Naive thymus-derived CD4-positive, alpha-beta T cell (primary cell): ENCODE data around the gene ATOH7. TPM values are rescaled to one million over a fixed set of nuclear protein-coding genes. Genes with fewer than 3 reads are reported as not detected.

Experiments used
- ATAC-seq: fragments of 150-1000 bp; cut with Tn5 transposase; 2 replicates; pipeline ENCODE4 v1.10.0; 2021; ENCODE audit warnings: mild to moderate bottlenecking, moderate library complexity
- CTCF ChIA-PET: fragments of 350-600 bp; sonication (Branson Sonifier 250); formaldehyde crosslinking; loops from one replicate; lab custom pipeline; 2021; ENCODE audit warnings: antibody characterized with exemption; lab: Charles Lee
- POLR2A ChIA-PET: fragments of 350-600 bp; sonication (Branson Sonifier 250); formaldehyde crosslinking; loops from one replicate; lab custom pipeline; 2021; ENCODE audit warnings: antibody characterized with exemption, inconsistent platforms; lab: Charles Lee
- DNase-seq, 9 donors: peaks; one replicate each; pipeline versions ENCODE4 v3.0.0 to v3.0.0-alpha.2; 2020 to 2022; ENCODE audit warnings: mixed read lengths in 1 of 9
- H3K27ac ChIP-seq: one replicate; pipeline ENCODE4 v1.7.0; 2013; ENCODE audit warnings: mild to moderate bottlenecking, low read depth, low read length, moderate library complexity
- H3K27me3 ChIP-seq, 2 donors: one replicate each; pipeline ENCODE4 v1.7.0; 2013; ENCODE audit warnings: low read length in 2 of 2, mild to moderate bottlenecking in 2 of 2, moderate library complexity in 2 of 2; ENCODE audit not compliant: control insufficient read depth in 2 of 2, insufficient read depth in 2 of 2
- H3K36me3 ChIP-seq, 3 experiments: 1 replicate in 2 of 3; 2 replicates in 1 of 3; pipeline ENCODE4 v1.7.0; 2013; ENCODE audit warnings: low read length in 3 of 3, mild to moderate bottlenecking in 3 of 3, moderate library complexity in 1 of 3; ENCODE audit not compliant: insufficient read depth in 3 of 3, control insufficient read depth in 2 of 3
- H3K4me1 ChIP-seq, 2 donors: one replicate each; pipeline ENCODE4 v1.7.0; 2013; ENCODE audit warnings: low read length in 2 of 2, mild to moderate bottlenecking in 2 of 2, moderate library complexity in 1 of 2; ENCODE audit not compliant: control insufficient read depth in 2 of 2, insufficient read depth in 2 of 2
- H3K4me3 ChIP-seq: 2 replicates; pipeline ENCODE4 v1.7.0; 2013; ENCODE audit warnings: mild to moderate bottlenecking, low read length
- H3K9me3 ChIP-seq, 3 experiments: 1 replicate in 2 of 3; 2 replicates in 1 of 3; pipeline ENCODE4 v1.7.0; 2013; ENCODE audit warnings: low read length in 3 of 3; ENCODE audit not compliant: control insufficient read depth in 2 of 3
- H3K27ac Mint-ChIP-seq, 9 donors: one replicate each; pipeline ENCODE4 v1.8.0; 2020 to 2022; ENCODE audit warnings: mixed read lengths in 9 of 9, mild to moderate bottlenecking in 8 of 9, moderate library complexity in 5 of 9, inconsistent platforms in 2 of 9
- H3K27me3 Mint-ChIP-seq, 5 donors: one replicate each; pipeline ENCODE4 v1.8.0; 2021 to 2022; ENCODE audit warnings: mixed read lengths in 5 of 5, mild to moderate bottlenecking in 1 of 5
- H3K36me3 Mint-ChIP-seq, 5 donors: one replicate each; pipeline ENCODE4 v1.8.0; 2020 to 2022; ENCODE audit warnings: mixed read lengths in 5 of 5, mild to moderate bottlenecking in 3 of 5, inconsistent platforms in 1 of 5
- H3K4me1 Mint-ChIP-seq, 7 donors: one replicate each; pipeline ENCODE4 v1.8.0; 2020 to 2022; ENCODE audit warnings: mixed read lengths in 7 of 7, mild to moderate bottlenecking in 3 of 7, inconsistent platforms in 1 of 7
- H3K4me3 Mint-ChIP-seq, 10 donors: one replicate each; pipeline ENCODE4 v1.8.0; 2020 to 2022; ENCODE audit warnings: mild to moderate bottlenecking in 10 of 10, mixed read lengths in 10 of 10, moderate library complexity in 6 of 10, inconsistent platforms in 2 of 10
- H3K9me3 Mint-ChIP-seq, 11 donors: one replicate each; pipeline ENCODE4 v1.8.0; 2020 to 2022; ENCODE audit warnings: mixed read lengths in 11 of 11, mild to moderate bottlenecking in 4 of 11, inconsistent platforms in 1 of 11, moderate library complexity in 1 of 11
- intact Hi-C, 2 donors: fragments of 100-400 bp; cut with micrococcal nuclease; formaldehyde crosslinking; loops; one replicate each; pipeline ENCODE4 v1.15.1; 2023
- polyA plus RNA-seq, 2 donors: library from polyadenylated mRNA; unstranded; fragments of 300-500 nt; fragmentation: Illumina TruSeq; gene quantifications; one replicate each; pipeline ENCODE4 v1.2.3, GENCODE V29; 2021
- total RNA-seq, 6 experiments: library from RNA in 5 of 6; stranded (reverse) in 5 of 6; gene quantifications; 1 replicate in 5 of 6; 2 replicates in 1 of 6; pipeline ENCODE4 v1.2.3 and lab custom pipeline; 2021 to 2026

ATOH7 gene
- total and polyA plus RNA-seq, 7 experiments from 2014 or later = not detected

DNA sequence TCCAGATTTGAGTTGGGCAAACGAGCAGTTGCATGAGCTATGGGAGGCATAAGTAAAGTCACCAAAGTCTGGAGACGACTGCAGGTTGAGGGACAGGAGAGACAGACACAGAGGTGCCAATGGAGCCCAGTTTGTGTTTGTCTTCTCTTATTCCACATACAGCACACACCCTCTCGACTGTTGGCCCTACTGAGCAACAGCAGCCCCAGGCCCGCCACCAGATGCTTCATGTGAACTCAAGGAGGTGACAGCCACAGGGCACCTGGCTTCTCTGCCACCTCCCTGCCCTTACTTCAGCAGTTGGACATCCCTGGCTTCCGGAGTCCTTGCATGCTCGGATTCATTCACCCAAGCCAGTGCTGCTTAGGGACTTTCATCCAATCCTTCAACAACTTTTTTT, 6.5 kb upstream of the ATOH7 start:
- no peaks in the 10 kb centered on the region for H3K27me3 ChIP-seq
- H3K27ac ChIP-seq = no peak overlapping the region
- no peaks in the 10 kb centered on the region for H3K4me1 ChIP-seq
- H3K9me3 Mint-ChIP-seq = no peaks in the 10 kb centered on the region
- no peak for ATAC-seq
- no peaks in the 10 kb centered on the region for H3K36me3 ChIP-seq
- H3K27ac Mint-ChIP-seq = no peak overlapping the region
- ChIA-PET POLR2A (no interaction called here), CTCF (no interaction called here)
- intact Hi-C loops = no loop called here
- H3K9me3 ChIP-seq = no peaks in the 10 kb centered on the region
- peaks cover 5 to 25% (median 8%) of the 10 kb centered on the region in 5 donors for H3K27me3 Mint-ChIP-seq
- no peak overlapping the region for H3K4me3 Mint-ChIP-seq
- no peak for DNase-seq
- H3K4me1 Mint-ChIP-seq = no peaks in the 10 kb centered on the region
- H3K36me3 Mint-ChIP-seq = no peaks in the 10 kb centered on the region
- H3K4me3 ChIP-seq = no peak overlapping the region

DNA sequence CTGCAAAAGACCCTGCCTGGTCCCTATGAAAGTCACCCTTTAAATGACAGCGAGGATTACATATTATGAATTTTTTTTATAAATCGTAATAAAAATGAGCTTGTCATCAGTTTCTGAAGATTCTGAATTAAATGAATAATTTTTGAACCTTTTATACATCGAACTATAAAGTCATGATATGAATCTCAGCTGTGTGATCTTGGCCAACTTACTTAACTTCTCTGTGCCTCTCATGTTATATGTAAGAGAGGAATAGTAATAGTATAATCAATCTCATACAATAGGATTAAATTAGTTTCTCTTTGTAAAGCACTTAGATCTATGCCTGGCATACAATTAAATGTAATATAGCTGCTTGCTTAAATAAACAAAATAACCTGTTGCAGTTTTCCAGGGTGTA, 5.3 kb upstream of the ATOH7 start:
- no peak overlapping the region for H3K27ac ChIP-seq
- ATAC-seq = no peak
- H3K4me1 ChIP-seq = no peaks in the 10 kb centered on the region
- no peak overlapping the region for H3K4me3 Mint-ChIP-seq
- intact Hi-C loops = no loop called here
- H3K9me3 Mint-ChIP-seq = no peaks in the 10 kb centered on the region
- no peaks in the 10 kb centered on the region for H3K36me3 Mint-ChIP-seq
- DNase-seq = no peak
- peaks cover 0 to 2% (median 0%) of the 10 kb centered on the region in 7 donors for H3K4me1 Mint-ChIP-seq
- no peaks in the 10 kb centered on the region for H3K27me3 ChIP-seq
- no peak overlapping the region for H3K4me3 ChIP-seq
- H3K36me3 ChIP-seq = no peaks in the 10 kb centered on the region
- POLR2A ChIA-PET = no interaction called here
- no peaks in the 10 kb centered on the region for H3K9me3 ChIP-seq
- CTCF ChIA-PET = no interaction called here
- peaks cover 10 to 35% (median 16%) of the 10 kb centered on the region in 5 donors for H3K27me3 Mint-ChIP-seq
- H3K27ac Mint-ChIP-seq = no peak overlapping the region

DNA sequence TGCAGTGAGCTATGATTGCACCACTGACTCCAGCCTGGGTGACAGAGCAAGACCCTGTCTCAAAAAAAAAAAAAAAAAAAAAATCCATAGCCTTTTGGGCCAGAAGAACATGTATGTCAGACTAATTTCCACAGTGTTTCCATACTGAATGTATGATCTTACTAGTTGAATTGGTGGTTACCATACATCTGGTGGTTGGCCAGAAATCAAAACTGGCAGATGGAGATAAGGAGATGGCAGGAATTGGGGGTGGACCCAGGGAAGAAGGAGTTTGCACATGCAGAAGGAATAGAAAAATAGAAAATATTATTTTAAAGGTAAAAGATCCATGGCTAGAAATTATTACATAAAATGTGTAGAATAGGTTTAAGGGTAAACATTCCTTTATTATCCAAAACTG, 3.7 kb upstream of the ATOH7 start:
- Mint-ChIP-seq H3K4me3 (no peak overlapping the region), H3K9me3 (no peaks in the 10 kb centered on the region), H3K4me1 (peaks cover 0 to 13% (median 8%) of the 10 kb centered on the region in 7 donors), H3K27me3 (peaks cover 16 to 41% (median 26%) of the 10 kb centered on the region in 5 donors), H3K36me3 (no peaks in the 10 kb centered on the region), H3K27ac (no peak overlapping the region)
- H3K4me1 ChIP-seq = no peaks in the 10 kb centered on the region
- H3K9me3 ChIP-seq = no peaks in the 10 kb centered on the region
- intact Hi-C loops = no loop called here
- no peaks in the 10 kb centered on the region for H3K36me3 ChIP-seq
- H3K4me3 ChIP-seq = no peak overlapping the region
- POLR2A ChIA-PET = no interaction called here
- no peak for DNase-seq
- H3K27ac ChIP-seq = no peak overlapping the region
- H3K27me3 ChIP-seq = no peaks in the 10 kb centered on the region
- CTCF ChIA-PET = no interaction called here
- no peak for ATAC-seq

DNA sequence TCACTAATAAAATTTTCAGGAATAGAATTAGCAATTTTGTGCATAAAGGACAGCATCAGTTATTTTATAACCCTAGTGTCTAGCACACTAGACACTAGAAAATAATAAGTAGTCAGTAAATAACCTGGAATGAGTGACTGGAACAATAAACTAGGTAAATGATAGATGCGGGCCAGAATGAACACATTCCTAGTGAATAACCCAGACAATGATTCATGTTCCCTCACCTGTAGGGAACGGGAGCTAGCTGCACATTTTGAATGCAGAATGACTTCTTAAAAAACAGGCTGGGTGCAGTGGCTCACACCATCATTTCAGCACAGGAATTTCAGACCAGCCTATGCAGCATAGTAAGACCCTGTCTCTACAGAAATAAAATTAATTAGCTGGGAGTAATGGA, 3.2 kb upstream of the ATOH7 start:
- Histone ChIP-seq H3K27ac (no peak overlapping the region), H3K4me3 (no peak overlapping the region), H3K4me1 (no peaks in the 10 kb centered on the region), H3K36me3 (no peaks in the 10 kb centered on the region), H3K9me3 (no peaks in the 10 kb centered on the region), H3K27me3 (no peaks in the 10 kb centered on the region)
- ChIA-PET CTCF (no interaction called here), POLR2A (no interaction called here)
- Mint-ChIP-seq H3K4me1 (peaks cover 0 to 13% (median 8%) of the 10 kb centered on the region in 7 donors), H3K27me3 (peaks cover 16 to 45% (median 30%) of the 10 kb centered on the region in 5 donors), H3K27ac (no peak overlapping the region), H3K9me3 (no peaks in the 10 kb centered on the region), H3K4me3 (no peak overlapping the region), H3K36me3 (no peaks in the 10 kb centered on the region)
- DNase-seq (no peak), ATAC-seq (no peak)
- intact Hi-C loops = no loop called here

DNA sequence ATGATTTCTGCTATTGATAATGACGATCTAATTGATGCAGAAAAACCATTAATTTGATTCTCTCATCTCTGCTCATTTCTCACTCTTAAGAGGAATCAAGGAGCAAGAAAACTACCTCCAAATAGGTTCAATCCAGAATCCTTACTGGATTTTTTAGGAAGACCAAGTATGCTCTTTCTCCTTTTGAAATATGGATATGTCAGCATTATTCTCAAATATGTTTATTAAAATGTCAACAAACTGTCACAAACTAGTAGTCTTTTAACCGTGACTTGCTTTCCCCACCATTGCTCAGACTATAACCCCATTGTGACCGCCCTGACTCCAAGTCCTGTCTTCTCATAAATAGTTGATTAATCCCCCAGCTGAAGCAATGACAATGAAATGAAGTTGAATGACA, 1.1 kb upstream of the ATOH7 start:
- Histone ChIP-seq H3K27ac (no peak overlapping the region), H3K27me3 (no peaks in the 10 kb centered on the region), H3K4me1 (no peaks in the 10 kb centered on the region), H3K9me3 (no peaks in the 10 kb centered on the region), H3K36me3 (no peaks in the 10 kb centered on the region), H3K4me3 (no peak overlapping the region)
- ChIA-PET POLR2A (no interaction called here), CTCF (no interaction called here)
- Mint-ChIP-seq H3K9me3 (no peaks in the 10 kb centered on the region), H3K27me3 (peaks cover 27 to 58% (median 39%) of the 10 kb centered on the region in 5 donors), H3K36me3 (peaks cover 0 to 3% (median 0%) of the 10 kb centered on the region in 5 donors), H3K4me3 (peak overlapping the region in 1 of 10 donors; percentile 26), H3K27ac (no peak overlapping the region), H3K4me1 (peaks cover 0 to 13% (median 8%) of the 10 kb centered on the region in 7 donors)
- intact Hi-C loops = loop anchor here in 1 of 2 donors (5.0 kb wide), 2 partner anchors 99 to 114 kb away; partner anchors contain the start of genes HNRNPH3 and PBLD
- DNase-seq (no peak), ATAC-seq (no peak)

DNA sequence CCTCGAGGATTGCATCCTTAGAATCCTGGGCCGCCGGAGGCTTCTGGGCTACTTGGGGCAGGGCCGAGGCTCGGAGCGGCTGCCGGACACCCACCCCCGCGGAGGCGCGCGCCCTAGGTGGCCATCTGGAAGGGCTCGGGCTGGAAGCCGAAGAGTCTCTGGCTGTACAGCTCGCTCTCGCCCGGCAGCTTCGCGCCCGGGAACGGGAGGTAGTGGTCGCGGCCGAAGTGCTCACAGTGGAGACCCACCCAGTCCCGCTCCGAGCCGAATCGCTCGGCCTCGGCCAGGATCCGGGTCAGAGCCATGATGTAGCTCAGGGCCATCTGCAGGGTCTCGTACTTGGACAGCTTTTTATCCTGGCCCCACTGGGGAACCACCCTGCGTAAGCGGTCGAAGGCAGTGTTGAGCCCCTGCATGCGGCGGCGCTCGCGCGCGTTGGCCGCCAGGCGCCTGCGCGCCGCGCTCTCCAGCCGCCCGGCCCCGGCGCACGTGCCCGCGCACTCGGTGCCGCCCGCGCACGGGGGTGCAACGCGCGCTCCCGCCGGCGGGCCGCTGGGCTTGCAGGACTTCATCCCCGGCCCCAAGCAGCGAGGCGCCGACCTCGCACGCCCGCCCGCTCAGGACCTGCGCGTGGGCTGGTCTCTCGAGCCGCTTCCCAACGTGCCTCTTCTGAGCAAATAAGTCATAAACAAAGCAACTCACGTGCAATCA, 652 bp downstream of the ATOH7 start:
- no peak overlapping the region for H3K27ac Mint-ChIP-seq

More for the DNA sequence above, 652 bp downstream of the ATOH7 start:
- Histone ChIP-seq H3K36me3 (no peaks in the 10 kb centered on the region), H3K27ac (no peak overlapping the region), H3K9me3 (no peaks in the 10 kb centered on the region), H3K27me3 (no peaks in the 10 kb centered on the region), H3K4me1 (no peaks in the 10 kb centered on the region), H3K4me3 (peak overlapping the region; percentile 59)
- no peaks in the 10 kb centered on the region for H3K9me3 Mint-ChIP-seq
- peaks cover 0 to 13% (median 8%) of the 10 kb centered on the region in 7 donors for H3K4me1 Mint-ChIP-seq
- DNase-seq = peak in 7 of 9 donors; percentile 2 to 66 (median 10)
- peaks cover 0 to 3% (median 0%) of the 10 kb centered on the region in 5 donors for H3K36me3 Mint-ChIP-seq
- H3K4me3 Mint-ChIP-seq = peak overlapping the region; percentile 70 to 89 (median 83)
- peak; percentile 70 for ATAC-seq
- H3K27me3 Mint-ChIP-seq = peaks cover 27 to 63% (median 44%) of the 10 kb centered on the region in 5 donors
- ChIA-PET POLR2A (interaction anchor here (0.7 to 1.1 kb wide), 2 partner anchors 9 to 102 kb away, joined by 3 read pairs; partner anchors contain the start of gene PBLD), CTCF (no interaction called here)
- intact Hi-C loops = loop anchor here in 1 of 2 donors (5.0 kb wide), 2 partner anchors 101 to 116 kb away; partner anchors contain the start of genes HNRNPH3 and PBLD
